DLD1 (cell line): ENCODE data around the gene C6orf136.
"Not testable (repeated sequence)": the region's sequence is repeated elsewhere in the genome, so short reads cannot be mapped to it uniquely, and the experiment has no call there.

Source experiments
- in situ Hi-C: cut with HindIII; loops from 2 replicates; pipeline ENCODE4 v1.10.0; 2017; ENCODE audit warnings: low sequenced_read_pairs

The C6orf136 gene

GRCh38 chr6:30657454-30657853, 10.5 kb downstream of the C6orf136 start:
- in situ Hi-C loops, result no loop called here

- in situ Hi-C loops, result not testable (repeated sequence)
Measured at GRCh38 chr6:30657922-30658321, 11.0 kb downstream of the C6orf136 start.

GRCh38 chr6:30664994-30665767, 18.2 kb downstream of the C6orf136 start:
- in situ Hi-C loops, result no loop called here

DNA sequence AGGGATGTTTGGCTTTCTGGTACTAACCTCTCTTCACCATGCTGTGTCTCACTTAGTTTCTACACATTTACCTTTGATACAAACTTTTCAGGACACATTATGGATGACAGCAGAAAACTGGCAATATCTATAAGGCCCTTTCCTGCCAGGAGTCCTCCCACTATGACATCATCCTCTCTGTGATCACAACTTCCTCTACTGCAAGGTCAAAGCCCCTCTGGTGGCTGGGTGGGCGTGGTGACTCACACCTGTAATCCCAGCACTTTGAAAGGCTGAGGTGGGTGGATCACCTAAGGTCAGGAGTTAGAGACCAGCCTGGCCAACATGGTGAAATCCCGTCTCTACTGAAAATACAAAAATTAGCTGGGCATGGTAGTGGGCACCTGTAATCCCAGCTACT, 19.4 kb downstream of the C6orf136 start:
- in situ Hi-C loops, result not testable (repeated sequence)

DNA sequence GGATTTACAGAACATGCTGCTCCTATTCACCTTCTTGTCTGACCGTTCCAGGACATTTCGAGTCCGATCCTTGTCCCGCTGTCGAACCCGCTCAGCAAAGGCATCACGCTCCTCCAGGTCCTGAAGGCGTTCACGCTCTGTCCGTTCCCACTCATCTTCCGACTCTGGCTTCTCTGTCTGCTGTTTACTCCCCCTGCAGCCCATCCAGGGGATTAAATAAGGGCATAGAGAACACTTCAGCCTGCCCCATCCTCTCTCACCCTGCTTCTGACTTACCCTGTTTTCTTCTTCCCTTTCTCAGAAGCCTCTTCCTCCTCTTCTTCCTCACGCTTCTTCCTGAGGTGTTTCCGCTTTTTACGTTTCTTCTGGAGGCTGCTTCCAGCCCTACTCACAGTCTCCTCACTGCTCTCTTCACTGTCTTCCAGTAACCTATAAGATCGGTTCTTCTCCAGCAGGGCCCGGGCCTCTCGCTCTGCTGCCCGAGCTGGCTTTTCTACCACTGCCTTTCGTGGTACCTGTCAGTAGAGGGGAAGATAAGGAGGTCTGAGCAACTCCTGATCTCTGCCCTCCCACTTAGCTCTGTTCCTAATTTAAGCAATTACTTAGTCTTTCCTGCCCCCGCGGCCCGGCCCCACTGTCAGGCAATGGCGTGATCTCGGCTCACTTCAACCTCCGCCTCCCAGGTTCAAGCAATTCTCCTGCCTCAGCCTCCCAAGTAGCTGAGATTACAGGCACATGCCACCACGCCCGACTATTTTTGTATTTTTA, 24.0 kb downstream of the C6orf136 start:
- in situ Hi-C loops, result no loop called here

DNA sequence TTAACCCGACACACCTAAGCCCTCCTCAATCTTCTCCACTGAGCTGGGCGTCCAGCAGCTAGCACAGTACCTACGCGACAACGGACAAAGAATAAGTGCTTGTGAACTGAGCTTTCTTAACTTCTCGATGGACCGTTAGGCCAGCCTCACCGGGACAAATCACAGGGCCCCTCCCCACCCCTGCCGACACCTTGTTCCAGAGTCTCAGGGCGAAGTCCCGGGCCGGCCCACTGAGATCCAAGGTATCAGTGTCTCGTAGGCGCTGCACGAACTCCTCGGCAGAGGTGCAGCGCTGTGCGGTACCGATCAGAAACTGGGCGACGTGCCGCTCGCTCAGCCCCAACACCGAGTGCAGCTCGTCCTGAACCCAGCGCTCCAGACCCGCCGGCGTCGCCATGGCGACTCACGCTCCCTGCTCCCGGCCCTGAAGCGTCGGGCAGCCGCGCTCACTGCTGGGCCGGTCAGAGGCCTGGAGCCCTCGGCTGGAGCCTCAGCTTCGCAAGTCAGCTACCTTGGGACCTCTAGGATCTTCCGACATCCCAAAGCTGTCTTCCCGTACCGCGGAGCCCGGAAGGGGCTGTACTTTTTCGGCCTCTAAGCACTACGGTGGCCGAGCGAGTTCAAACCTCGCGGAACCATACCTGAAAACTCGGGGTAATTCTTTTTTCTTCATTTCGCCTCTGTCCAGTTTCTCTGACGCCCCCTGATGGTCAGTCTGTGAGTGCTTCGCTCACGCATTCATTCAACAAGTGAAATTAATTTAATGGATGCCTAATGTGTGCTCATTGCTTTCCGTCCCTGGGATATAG, 25.7 kb downstream of the C6orf136 start, which contains the start of gene DHX16:
DHX16 (minus strand) TSS at position 562 of the 809 bp plus-strand sequence; CDS start at position 397, 165 bp downstream.
- in situ Hi-C loops, result no loop called here

DNA sequence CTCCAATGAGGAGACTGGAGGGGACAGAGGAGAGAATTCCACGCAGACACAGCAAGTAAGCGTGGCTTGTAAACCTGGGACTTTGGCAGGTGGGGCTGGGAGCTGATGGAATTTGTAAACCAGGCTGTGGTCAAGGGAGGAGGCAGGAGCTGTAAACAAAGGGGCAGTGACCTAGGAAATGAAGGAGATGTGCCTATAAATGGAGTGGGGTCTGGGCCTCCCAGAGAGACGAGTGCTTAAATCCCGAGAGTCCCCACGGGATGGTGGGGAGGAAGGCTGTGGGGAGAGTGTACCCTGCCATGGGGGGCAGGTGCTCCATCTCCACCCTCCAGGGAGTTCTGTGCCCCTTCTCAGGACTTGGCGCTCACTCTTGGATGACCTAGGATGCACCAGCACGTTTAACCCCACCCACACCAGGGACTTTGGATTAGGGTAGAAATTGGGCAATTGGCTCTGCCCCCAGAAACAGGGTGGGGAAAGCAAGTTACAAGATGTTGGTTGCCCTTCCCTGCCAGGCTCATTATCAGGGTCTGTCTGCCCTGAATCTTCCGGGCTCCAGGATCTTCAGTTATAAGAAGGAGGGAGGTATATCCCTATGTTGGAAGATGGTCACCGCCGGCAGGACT, 29.8 kb downstream of the C6orf136 start:
- in situ Hi-C loops, result no loop called here

DNA sequence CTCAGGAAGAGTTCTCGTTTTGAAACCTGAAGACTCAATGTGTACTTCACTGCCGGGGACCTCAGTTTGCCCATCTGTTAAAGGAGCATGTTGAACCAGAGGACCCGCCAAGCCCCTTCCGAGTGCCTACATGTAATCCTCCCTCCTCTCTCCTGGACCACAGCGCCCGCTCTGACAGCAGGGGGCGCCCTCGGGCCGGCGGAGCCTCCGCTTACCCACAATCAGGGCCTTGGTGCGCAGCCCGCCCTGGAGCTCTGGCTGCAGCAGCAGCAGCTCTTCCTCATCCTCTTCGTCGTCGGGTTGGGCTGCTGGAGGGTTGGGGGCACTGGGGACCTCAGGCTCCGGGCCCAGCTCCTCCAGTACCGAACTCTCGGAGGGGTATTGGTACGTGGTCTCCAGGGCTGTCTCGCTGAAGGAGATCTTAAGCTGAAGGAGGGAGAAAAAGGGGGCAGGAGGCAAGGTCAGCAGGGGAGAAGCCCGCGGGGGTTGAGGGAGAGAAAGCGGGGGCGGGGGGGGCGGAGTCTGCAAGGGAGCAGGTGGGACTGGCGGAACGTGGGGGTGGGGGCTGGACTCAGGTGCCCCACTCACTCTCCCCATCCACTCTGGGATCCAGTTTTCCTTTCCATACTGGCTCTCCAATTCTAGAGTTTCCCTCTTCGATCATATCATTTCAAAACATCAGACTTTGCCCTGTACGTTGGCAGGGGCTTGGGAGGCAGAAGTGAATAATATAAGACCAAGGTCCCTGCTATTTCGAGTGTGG, 32.2 kb downstream of the C6orf136 start:
- in situ Hi-C loops, result no loop called here

DNA sequence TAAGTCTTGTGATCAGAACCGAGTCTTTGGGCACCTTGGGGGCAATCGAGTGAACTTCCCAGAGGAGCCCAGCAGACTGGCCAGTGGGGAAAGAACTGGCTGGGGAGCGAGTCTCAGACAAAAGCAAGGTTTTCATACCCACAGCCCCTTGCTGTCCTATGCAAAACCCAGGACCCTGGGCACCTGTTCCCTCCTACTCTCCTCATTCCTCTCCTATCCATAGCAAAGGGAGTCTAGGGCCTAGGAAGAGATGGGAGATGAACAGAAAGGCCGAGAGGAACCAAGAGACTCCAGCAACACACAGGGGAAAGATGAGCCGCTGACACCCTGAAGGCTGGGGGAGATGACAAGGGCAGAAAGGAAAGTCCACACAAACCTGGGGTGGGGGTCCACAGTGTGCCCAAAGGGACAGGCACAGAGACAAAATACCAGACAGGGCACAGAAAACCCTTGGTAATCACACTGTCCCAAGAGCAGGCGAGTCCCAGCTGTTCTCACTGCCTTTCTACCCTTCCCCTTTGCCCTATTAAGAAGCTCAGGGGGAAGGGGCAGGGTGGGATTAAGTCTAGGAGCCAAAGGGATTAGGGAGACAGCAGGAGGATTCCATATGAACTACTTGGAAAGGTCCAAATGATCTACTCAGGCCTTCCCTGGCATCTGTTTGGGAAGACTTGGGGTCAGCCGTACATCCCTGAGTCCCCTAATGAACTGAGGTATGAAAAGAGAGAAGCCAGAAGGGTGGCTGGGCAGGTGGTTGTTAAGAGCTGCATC, 33.0 kb downstream of the C6orf136 start:
- in situ Hi-C loops, result no loop called here

- in situ Hi-C loops, result no loop called here
Measured at GRCh38 chr6:30681766-30682142, 34.8 kb downstream of the C6orf136 start.

- in situ Hi-C loops, result no loop called here
Measured at GRCh38 chr6:30682143-30683117, 35.5 kb downstream of the C6orf136 start.

DNA sequence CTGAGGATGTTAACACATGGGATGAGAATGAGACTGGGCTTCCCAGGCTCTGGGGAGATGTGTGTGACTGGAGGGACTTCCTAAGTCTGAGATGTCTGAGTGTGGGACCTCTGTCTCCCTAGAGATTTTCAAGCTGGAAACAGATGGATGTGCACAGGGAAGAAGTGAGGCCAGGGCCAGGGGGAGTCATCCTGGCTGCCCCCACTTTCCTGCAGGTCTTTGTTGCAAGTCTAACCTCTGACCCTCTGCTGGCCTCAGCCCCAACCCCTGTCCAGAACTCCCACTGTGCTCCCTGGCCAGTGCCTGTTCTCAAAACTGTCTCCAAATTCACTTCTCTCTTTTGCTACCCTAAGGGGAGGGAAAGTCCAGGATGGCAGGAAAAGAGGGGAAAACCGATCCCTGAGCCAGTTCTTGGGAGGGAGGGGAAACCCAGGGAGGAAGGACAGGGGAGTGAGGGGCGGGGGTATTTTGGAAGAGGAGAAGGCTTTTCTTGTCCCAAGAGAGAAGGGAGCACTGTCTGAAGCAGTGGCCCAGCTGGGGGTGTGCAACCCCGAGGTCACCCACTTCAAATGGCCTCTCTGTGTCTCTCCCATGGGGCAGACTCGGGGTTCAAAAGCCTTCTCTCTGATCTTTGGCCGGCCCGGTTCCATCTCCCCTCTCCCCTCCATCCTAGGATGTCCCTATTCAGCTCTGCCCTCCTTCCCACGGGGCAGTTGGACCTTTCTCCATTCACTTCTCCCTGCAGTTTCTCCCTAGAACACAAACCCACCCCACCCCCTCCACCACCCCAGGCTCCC, 36.4 kb downstream of the C6orf136 start:
- in situ Hi-C loops, result no loop called here

GRCh38 chr6:30683980-30684338, 37.0 kb downstream of the C6orf136 start:
- in situ Hi-C loops, result no loop called here

- in situ Hi-C loops, result no loop called here
Measured at GRCh38 chr6:30684386-30685156, 37.6 kb downstream of the C6orf136 start.

DNA sequence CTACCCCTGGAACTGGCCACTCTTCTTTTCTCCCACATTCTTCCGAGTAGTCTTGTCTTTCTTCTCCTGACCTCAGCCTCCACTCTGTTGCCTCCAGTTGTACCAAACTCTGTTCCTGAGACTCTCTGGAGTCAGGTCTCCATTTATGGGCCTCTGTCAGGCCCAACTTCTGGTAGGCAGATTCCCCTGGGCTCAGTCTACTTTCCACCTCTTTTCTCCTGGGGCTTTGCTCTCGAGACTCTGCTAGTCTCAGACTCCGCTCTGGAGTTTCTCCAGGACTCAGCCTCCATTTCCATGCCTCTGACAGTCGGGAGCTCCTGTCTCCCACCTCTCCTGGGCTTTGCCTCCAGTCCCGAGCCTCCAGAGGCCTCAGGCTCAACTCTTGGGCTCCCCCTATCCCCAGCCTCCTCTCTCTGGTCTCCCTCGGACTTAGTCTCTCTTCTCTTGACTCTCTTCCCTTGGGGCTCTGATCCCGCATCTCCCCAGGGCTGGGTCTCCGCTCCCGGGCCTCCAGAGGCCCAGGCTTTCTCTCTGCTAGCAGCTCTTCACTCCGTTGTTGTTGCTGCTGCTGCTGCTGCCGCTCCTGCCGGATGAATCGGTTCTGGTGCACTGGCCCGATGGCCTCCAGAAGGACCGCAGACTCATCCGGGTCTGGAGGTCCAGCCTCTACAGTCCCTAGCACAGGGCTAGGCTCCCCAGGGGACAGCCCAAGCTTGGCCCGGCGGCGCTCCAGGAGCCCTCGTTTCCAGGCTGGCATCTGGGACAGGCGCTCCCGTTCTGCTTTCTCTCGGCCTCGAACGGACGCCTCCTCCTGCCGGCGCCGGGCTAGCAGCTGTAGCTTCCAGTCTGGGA, 38.5 kb downstream of the C6orf136 start:
- in situ Hi-C loops, result no loop called here
